WERI-Rb-1 (cell line): Measurements from ENCODE around the gene PRAMEF8.
"Not testable (repeated sequence)": the region's sequence is repeated elsewhere in the genome, so short reads cannot be mapped to it uniquely, and the experiment has no call there.

Experiments
- DNase-seq: peaks from one replicate; pipeline ENCODE4 v3.0.0-alpha.2; 2020
- H3K27ac ChIP-seq: fragments of 250-450 bp; sonication (Bioruptor Pico); 2 replicates; pipeline ENCODE4 v1.5.1; 2020; ENCODE audit warnings: mild to moderate bottlenecking, moderate library complexity
- H3K27me3 ChIP-seq: fragments of 250-450 bp; sonication (Bioruptor Pico); 2 replicates; pipeline ENCODE4 v1.5.1; 2021; ENCODE audit warnings: mild to moderate bottlenecking, low read depth, moderate library complexity; ENCODE audit not compliant: insufficient read depth, severe bottlenecking
- H3K36me3 ChIP-seq: fragments of 250-450 bp; sonication (Bioruptor Pico); 2 replicates; pipeline ENCODE4 v1.5.1; 2020; ENCODE audit warnings: mild to moderate bottlenecking, moderate library complexity
- H3K4me3 ChIP-seq: 2 replicates; pipeline ENCODE4 v1.5.1; 2011; ENCODE audit warnings: low read depth, mild to moderate bottlenecking, control low read depth, low read length
- H3K9me3 ChIP-seq: fragments of 250-450 bp; sonication (Bioruptor Pico); 2 replicates; pipeline ENCODE4 v1.5.1; 2021; ENCODE audit warnings: mild to moderate bottlenecking, moderate library complexity; ENCODE audit not compliant: severe bottlenecking

PRAMEF8 gene

GRCh38 chr1:13285037-13285436 lies at the start of gene PRAMEF8:
PRAMEF8 (minus strand) TSS chr1:13285137; CDS start chr1:13284091, 1,046 bp downstream.
- not testable (repeated sequence) for H3K9me3 ChIP-seq, H3K36me3 ChIP-seq, DNase-seq, H3K27me3 ChIP-seq, H3K27ac ChIP-seq, H3K4me3 ChIP-seq

DNA sequence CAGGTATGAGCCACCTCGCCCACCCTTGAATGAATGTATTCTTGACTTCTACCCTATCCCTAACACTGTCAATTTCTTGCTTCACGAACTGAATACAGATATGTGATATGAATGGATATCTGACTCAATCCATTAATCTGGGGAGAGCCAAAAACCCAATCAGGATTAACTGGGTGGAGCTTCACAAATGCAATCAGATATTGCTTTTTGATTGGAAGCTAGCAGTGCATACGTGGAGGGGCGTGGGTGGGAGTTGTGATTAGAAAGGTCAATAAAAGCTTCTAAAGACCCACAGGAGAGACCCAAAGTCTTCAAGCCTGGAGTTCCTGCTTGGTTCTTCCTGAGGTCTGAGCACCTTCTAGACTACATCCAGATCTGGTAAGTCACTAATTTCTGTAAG lies 30.3 kb upstream of the PRAMEF8 start, which contains the start of gene PRAMEF15:
TSS of gene PRAMEF15 (plus strand) at position 301 of the 400 bp plus-strand sequence. CDS start 2,827 bp downstream, outside the sequence.
- DNase-seq, H3K36me3 ChIP-seq, H3K9me3 ChIP-seq, H3K4me3 ChIP-seq, H3K27ac ChIP-seq, H3K27me3 ChIP-seq: not testable (repeated sequence)

- not testable (repeated sequence) for H3K27me3 ChIP-seq, H3K4me3 ChIP-seq, H3K9me3 ChIP-seq, H3K36me3 ChIP-seq, DNase-seq, H3K27ac ChIP-seq
These were observed 18.3 kb upstream of the PRAMEF8 start, which contains the start of gene PRAMEF33 for GRCh38 chr1:13303239-13303638. PRAMEF33 (plus strand) TSS chr1:13303539; CDS start chr1:13305955, 2,416 bp downstream.

- H3K4me3 ChIP-seq, H3K9me3 ChIP-seq, H3K27ac ChIP-seq, DNase-seq, H3K27me3 ChIP-seq, H3K36me3 ChIP-seq: not testable (repeated sequence)
These were observed 17.3 kb upstream of the PRAMEF8 start for GRCh38 chr1:13302197-13302596.

- H3K27ac ChIP-seq, H3K36me3 ChIP-seq, H3K4me3 ChIP-seq, H3K9me3 ChIP-seq, DNase-seq, H3K27me3 ChIP-seq: not testable (repeated sequence)
These were observed 13.8 kb upstream of the PRAMEF8 start for GRCh38 chr1:13298699-13299098.

- not testable (repeated sequence) for H3K27me3 ChIP-seq, H3K4me3 ChIP-seq, DNase-seq, H3K27ac ChIP-seq, H3K9me3 ChIP-seq, H3K36me3 ChIP-seq
These were observed 12.4 kb upstream of the PRAMEF8 start for GRCh38 chr1:13297216-13297931.

DNA sequence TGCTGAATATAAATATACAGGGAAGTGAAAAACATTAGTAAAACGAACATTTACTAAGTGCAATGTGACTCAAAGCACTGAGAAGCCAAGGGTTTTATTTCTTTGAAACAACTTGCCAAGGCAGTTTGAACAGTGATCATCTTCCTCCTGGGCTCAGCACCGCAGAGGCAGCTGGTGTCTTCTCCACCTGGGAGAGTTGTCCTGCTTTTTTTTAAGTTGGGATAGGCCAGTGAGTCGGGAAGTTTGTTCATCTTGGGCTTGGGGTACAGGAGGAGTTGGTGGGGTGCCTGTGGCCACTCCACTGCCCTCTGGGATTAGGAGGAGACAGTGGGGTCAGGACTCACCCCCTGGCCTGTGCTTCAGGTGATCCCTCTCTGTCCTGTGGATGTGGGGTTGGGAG lies 4.1 kb upstream of the PRAMEF8 start:
- not testable (repeated sequence) for DNase-seq, H3K27me3 ChIP-seq, H3K27ac ChIP-seq, H3K4me3 ChIP-seq, H3K36me3 ChIP-seq, H3K9me3 ChIP-seq

GRCh38 chr1:13279617-13280016 lies 5.3 kb downstream of the PRAMEF8 start:
- not testable (repeated sequence) for DNase-seq, H3K9me3 ChIP-seq, H3K36me3 ChIP-seq, H3K4me3 ChIP-seq, H3K27me3 ChIP-seq, H3K27ac ChIP-seq

DNA sequence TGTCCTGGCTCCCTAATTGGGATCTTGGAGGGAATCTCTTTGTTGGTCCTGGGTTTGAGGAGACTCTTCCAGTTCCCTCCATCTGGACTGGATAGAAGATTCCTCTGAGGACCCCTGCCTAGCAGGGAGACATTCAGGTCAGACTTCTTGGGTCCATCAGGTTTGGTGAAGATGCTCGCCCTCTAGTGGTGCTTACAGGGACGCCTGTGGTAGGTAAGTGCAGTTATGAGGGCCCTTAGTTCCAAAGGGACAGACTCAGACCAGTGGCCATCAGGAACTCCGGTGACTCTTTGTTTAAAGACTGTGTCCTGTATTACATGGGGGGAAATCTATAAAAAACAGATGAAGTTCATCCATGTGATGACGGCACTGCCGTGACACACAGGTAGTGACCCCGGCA lies 7.9 kb downstream of the PRAMEF8 start:
- not testable (repeated sequence) for H3K36me3 ChIP-seq, H3K4me3 ChIP-seq, H3K9me3 ChIP-seq, DNase-seq, H3K27me3 ChIP-seq, H3K27ac ChIP-seq

- DNase-seq, H3K27me3 ChIP-seq, H3K9me3 ChIP-seq, H3K4me3 ChIP-seq, H3K27ac ChIP-seq, H3K36me3 ChIP-seq: not testable (repeated sequence)
These were observed 19.8 kb downstream of the PRAMEF8 start for GRCh38 chr1:13265124-13265523.

DNA sequence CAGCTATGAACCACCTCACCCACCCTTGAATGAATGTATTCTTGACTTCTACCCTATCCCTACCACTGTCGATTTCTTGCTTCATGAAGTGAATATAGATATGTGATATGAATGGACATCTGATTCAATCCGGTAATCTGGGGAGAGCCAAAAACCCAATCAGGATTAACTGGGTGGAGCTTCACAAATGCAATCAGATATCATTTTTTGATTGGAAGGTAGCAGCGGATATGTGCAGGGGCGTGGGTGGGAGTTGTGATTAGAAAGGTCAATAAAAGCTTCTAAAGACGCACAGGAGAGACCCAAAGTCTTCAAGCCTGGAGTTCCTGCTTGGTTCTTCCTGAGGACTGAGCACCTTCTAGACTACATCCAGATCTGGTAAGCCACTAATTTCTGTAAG lies 31.0 kb downstream of the PRAMEF8 start, which contains the start of gene PRAMEF5:
TSS of gene PRAMEF5 (plus strand) at position 301 of the 400 bp plus-strand sequence. CDS start 5,071 bp downstream, outside the sequence.
- H3K27me3 ChIP-seq, H3K9me3 ChIP-seq: not testable (repeated sequence)

DNA sequence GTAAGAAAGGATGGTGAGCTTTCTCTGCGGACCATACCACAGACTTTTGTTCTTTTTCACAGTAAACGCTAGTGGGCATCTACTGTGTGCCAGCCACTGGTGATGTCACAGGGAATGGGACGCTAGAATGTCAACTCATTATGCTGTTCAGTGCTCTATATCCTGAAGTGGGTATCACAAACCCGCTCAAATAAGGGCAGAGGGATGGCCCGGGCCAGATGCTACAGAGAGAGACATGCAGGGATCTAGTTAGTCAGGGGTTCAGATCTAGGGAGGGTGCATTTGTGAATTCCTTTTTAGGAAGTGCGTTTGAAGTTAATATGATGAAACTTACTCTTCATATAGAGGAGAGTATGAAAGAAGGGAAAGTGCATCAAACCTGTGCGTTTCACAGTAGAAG lies 37.8 kb downstream of the PRAMEF8 start:
- H3K4me3 ChIP-seq, H3K27ac ChIP-seq, H3K36me3 ChIP-seq, H3K9me3 ChIP-seq, DNase-seq: not testable (repeated sequence)
- peaks cover 36% of the 10 kb centered on the region for H3K27me3 ChIP-seq

More for the DNA sequence above, 31.0 kb downstream of the PRAMEF8 start, which contains the start of gene PRAMEF5:
- not testable (repeated sequence) for H3K4me3 ChIP-seq, H3K27ac ChIP-seq, H3K36me3 ChIP-seq, DNase-seq

GRCh38 chr1:13246554-13246871 lies 38.4 kb downstream of the PRAMEF8 start:
- not testable (repeated sequence) for H3K9me3 ChIP-seq, H3K4me3 ChIP-seq, DNase-seq, H3K27ac ChIP-seq, H3K36me3 ChIP-seq
- peaks cover 41% of the 10 kb centered on the region for H3K27me3 ChIP-seq

DNA sequence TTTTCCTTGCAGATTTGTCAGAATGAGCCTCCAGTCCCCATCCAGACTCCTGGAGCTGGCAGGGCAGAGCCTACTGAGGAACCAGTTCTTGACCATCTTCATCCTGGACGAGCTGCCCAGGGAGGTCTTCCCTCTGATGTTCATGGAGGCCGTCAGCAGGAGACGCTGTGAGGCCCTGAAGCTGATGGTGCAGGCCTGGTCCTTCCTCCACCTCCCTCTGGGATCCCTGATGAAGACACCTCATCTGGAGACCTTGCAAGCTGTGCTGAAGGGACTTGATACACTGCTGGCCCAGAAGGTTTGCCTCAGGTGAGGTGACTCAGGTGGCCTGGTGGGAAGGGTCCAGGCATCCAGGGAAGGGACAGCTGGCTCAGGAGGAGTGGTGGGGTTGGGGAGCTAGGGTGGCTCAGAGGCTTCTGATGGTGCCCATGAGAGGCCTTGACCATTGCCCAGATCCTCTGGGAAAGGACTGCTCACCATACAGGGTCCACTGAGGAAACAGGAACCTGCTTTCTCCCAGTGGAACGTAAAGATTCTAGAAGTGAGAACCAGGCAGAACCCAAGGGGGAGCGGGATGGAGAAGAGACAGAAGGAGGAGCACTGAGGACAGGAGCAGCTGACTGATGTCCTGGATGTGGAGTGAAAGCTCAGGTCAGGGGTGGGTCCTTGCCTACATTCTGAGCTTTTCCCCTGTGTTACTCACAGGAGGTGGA lies 38.9 kb downstream of the PRAMEF8 start:
- not testable (repeated sequence) for H3K9me3 ChIP-seq, H3K36me3 ChIP-seq, H3K27ac ChIP-seq, H3K4me3 ChIP-seq, DNase-seq
- H3K27me3 ChIP-seq: peaks cover 41% of the 10 kb centered on the region
